Urinary bladder (tissue), 4 donors: ENCODE results near the gene SPDYC. TPM values are rescaled to one million over a fixed set of nuclear protein-coding genes. Genes with fewer than 3 reads are reported as not detected.

Experiments used
- DNase-seq: peaks from one replicate; pipeline ENCODE4 v3.0.0-alpha.2; 2015; ENCODE audit errors: extremely low spot score
- H3K27ac ChIP-seq: one replicate; pipeline ENCODE4 v1.5.1; 2013; ENCODE audit warnings: low read depth, mild to moderate bottlenecking, moderate library complexity
- H3K36me3 ChIP-seq: one replicate; pipeline ENCODE4 v1.6.1; 2013; ENCODE audit warnings: mild to moderate bottlenecking, moderate library complexity; ENCODE audit not compliant: insufficient read depth
- H3K4me1 ChIP-seq: one replicate; pipeline ENCODE4 v1.6.1; 2013; ENCODE audit warnings: mild to moderate bottlenecking, moderate library complexity; ENCODE audit not compliant: insufficient read depth
- H3K4me3 ChIP-seq: one replicate; pipeline ENCODE4 v1.5.1; 2013; ENCODE audit warnings: low read depth, low read length
- WGBS: extraction: QIAGEN DNeasy Blood & Tissue Kit; methylation state at CpG from one replicate; pipeline ENCODE4 v1.1.7; 2013; 5-methylcytosine and 5-hydroxymethylcytosine counted together
- polyA plus RNA-seq: library from polyadenylated mRNA; stranded (reverse); fragments of 200-250 nt; gene quantifications from one replicate; pipeline ENCODE4 v1.2.3, GENCODE V29; 2013
- small RNA-seq: library from RNA; depleted of rRNA; stranded (forward); fragments of <200 nt; gene quantifications from one replicate; pipeline ENCODE3, GENCODE V24; 2014
- total RNA-seq: library from RNA; depleted of rRNA; stranded (reverse); fragments of >200 nt; gene quantifications from one replicate; pipeline ENCODE4 v1.2.3, GENCODE V29; 2014
- donor health status: healthy with polysubstance abuse.
- donor health status: healthy.

The SPDYC gene
- total and polyA plus RNA-seq, 2 donors: not detected

DNA sequence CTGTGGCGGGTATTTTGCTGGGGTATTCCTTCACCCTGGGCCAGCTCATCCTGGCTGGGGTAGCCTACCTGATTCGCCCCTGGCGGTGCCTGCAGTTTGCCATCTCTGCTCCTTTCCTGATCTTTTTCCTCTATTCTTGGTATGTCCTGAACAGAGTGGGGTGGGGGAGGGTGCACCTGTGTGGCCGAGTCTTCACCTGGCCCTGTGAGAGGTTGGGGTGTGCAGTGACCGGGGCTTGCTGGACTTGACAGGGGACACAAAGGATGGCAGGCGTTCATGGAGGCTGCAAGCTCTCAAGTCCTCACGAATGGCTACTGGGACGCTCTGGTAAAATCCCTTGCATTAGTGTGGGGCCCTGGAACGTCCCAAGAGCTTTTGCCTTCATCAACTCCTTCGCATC, 51.0 kb downstream of the SPDYC start:
- no peak for DNase-seq
- H3K36me3 ChIP-seq: no peaks in the 10 kb centered on the region
- H3K27ac ChIP-seq: no peak overlapping the region
- no peaks in the 10 kb centered on the region for H3K4me1 ChIP-seq
- WGBS: 91% methylated on average over 10 of the region's 10 CpGs
- H3K4me3 ChIP-seq: no peak overlapping the region

Small RNAs within 50 kb of the gene (small RNA-seq; reads per million reads assigned to genes)
- gene HIGD1AP10 (not detected), gene PDCL2P2 (not detected), gene RNU2-23P (2.1 reads per million, percentile 86 among the genes with 10 or more reads in this experiment)

Other genes with a start within 250 kb of the SPDYC start
- 7.3 TPM for gene PPP2R5B, start 245.5 kb upstream of the SPDYC start, total RNA-seq
- gene PPP2R5B, start 245.5 kb upstream of the SPDYC start, polyA plus RNA-seq: 22.1 TPM
- not detected for gene GPHA2, start 234.3 kb upstream of the SPDYC start, total RNA-seq
- gene GPHA2, start 234.3 kb upstream of the SPDYC start, polyA plus RNA-seq: not detected
- not detected for gene MAJIN, start 198.1 kb upstream of the SPDYC start, total RNA-seq
- not detected for gene MAJIN, start 198.1 kb upstream of the SPDYC start, polyA plus RNA-seq
- 0.85 TPM for gene BATF2, start 173.3 kb upstream of the SPDYC start, total RNA-seq
- 5.8 TPM for gene BATF2, start 173.3 kb upstream of the SPDYC start, polyA plus RNA-seq
- gene ARL2, start 156.1 kb upstream of the SPDYC start, total RNA-seq: 37.9 TPM
- 170 TPM for gene ARL2, start 156.1 kb upstream of the SPDYC start, polyA plus RNA-seq
- gene SNX15, start 142.8 kb upstream of the SPDYC start, total RNA-seq: 9.4 TPM
- 34.5 TPM for gene SNX15, start 142.8 kb upstream of the SPDYC start, polyA plus RNA-seq
- gene SAC3D1, start 129.0 kb upstream of the SPDYC start, total RNA-seq: 3.0 TPM
- gene SAC3D1, start 129.0 kb upstream of the SPDYC start, polyA plus RNA-seq: 14.7 TPM
- gene NAALADL1, start 111.7 kb upstream of the SPDYC start, total RNA-seq: 11.7 TPM
- gene NAALADL1, start 111.7 kb upstream of the SPDYC start, polyA plus RNA-seq: 38.1 TPM
- gene CDCA5, start 86.2 kb upstream of the SPDYC start, total RNA-seq: 3.9 TPM
- gene CDCA5, start 86.2 kb upstream of the SPDYC start, polyA plus RNA-seq: 1.2 TPM
- 14.6 TPM for gene ZFPL1, start 86.0 kb upstream of the SPDYC start, total RNA-seq
- gene ZFPL1, start 86.0 kb upstream of the SPDYC start, polyA plus RNA-seq: 50.8 TPM
- gene VPS51, start 74.0 kb upstream of the SPDYC start, total RNA-seq: 107 TPM
- gene VPS51, start 74.0 kb upstream of the SPDYC start, polyA plus RNA-seq: 167 TPM
- 9.6 TPM for gene TM7SF2, start 58.4 kb upstream of the SPDYC start, total RNA-seq
- 12.1 TPM for gene TM7SF2, start 58.4 kb upstream of the SPDYC start, polyA plus RNA-seq
- gene ZNHIT2, start 52.5 kb upstream of the SPDYC start, total RNA-seq: 2.6 TPM
- 19.8 TPM for gene ZNHIT2, start 52.5 kb upstream of the SPDYC start, polyA plus RNA-seq
- 177 TPM for gene FAU, start 48.1 kb upstream of the SPDYC start, total RNA-seq
- gene FAU, start 48.1 kb upstream of the SPDYC start, polyA plus RNA-seq: 1,282 TPM
- 26.8 TPM for gene MRPL49, start 47.9 kb upstream of the SPDYC start, total RNA-seq
- 55.6 TPM for gene MRPL49, start 47.9 kb upstream of the SPDYC start, polyA plus RNA-seq
- 16.2 TPM for gene SYVN1, start 35.7 kb upstream of the SPDYC start, total RNA-seq
- 29.3 TPM for gene SYVN1, start 35.7 kb upstream of the SPDYC start, polyA plus RNA-seq
- gene CAPN1, start 11.7 kb downstream of the SPDYC start, total RNA-seq: 94.3 TPM
- gene CAPN1, start 11.7 kb downstream of the SPDYC start, polyA plus RNA-seq: 123 TPM
- 10.3 TPM for gene POLA2, start 91.7 kb downstream of the SPDYC start, total RNA-seq
- 10.7 TPM for gene POLA2, start 91.7 kb downstream of the SPDYC start, polyA plus RNA-seq
- 17.6 TPM for gene CDC42EP2, start 144.6 kb downstream of the SPDYC start, total RNA-seq
- gene CDC42EP2, start 144.6 kb downstream of the SPDYC start, polyA plus RNA-seq: 30.1 TPM
- gene DPF2, start 163.6 kb downstream of the SPDYC start, total RNA-seq: 29.3 TPM
- 55.2 TPM for gene DPF2, start 163.6 kb downstream of the SPDYC start, polyA plus RNA-seq
- 0.11 TPM for gene TIGD3, start 184.5 kb downstream of the SPDYC start, total RNA-seq
- 0.16 TPM for gene TIGD3, start 184.5 kb downstream of the SPDYC start, polyA plus RNA-seq
- gene SLC25A45, start 212.4 kb downstream of the SPDYC start, total RNA-seq: 5.0 TPM
- 4.3 TPM for gene SLC25A45, start 212.4 kb downstream of the SPDYC start, polyA plus RNA-seq
- gene FRMD8, start 216.4 kb downstream of the SPDYC start, total RNA-seq: 17.3 TPM
- gene FRMD8, start 216.4 kb downstream of the SPDYC start, polyA plus RNA-seq: 26.3 TPM